Bronchial epithelial cell (primary cell): Measurements from ENCODE around the gene ASPM. TPM values are rescaled to one million over a fixed set of nuclear protein-coding genes. Genes with fewer than 3 reads are reported as not detected.
A peak's percentile ranks its signal among the peaks of the same experiment; 100 is the strongest.

Source experiments
- DNase-seq: peaks from one replicate; pipeline ENCODE4 v3.0.0-alpha.2; 2010; ENCODE audit warnings: low read depth
- FAIRE-seq: peaks from 2 replicates; lab custom pipeline; 2011; peaks lifted over from hg19 to GRCh38; lab: Jason Lieb, UNC
- H3K27me3 ChIP-seq: 2 replicates; pipeline ENCODE4 v1.5.1; 2011; ENCODE audit warnings: low read length; ENCODE audit not compliant: control insufficient read depth, insufficient read depth
- H3K36me3 ChIP-seq: 2 replicates; pipeline ENCODE4 v1.5.1; 2011; ENCODE audit warnings: low read length; ENCODE audit not compliant: control insufficient read depth, insufficient read depth
- H3K4me3 ChIP-seq: 2 replicates; pipeline ENCODE4 v1.5.1; 2011; ENCODE audit warnings: mild to moderate bottlenecking, low read depth, low read length, control low read depth
- total RNA-seq: library from RNA; depleted of rRNA; stranded (reverse); fragments of >200 nt; gene quantifications from 2 replicates; pipeline ENCODE4 v1.2.1, GENCODE V29; 2014
- TF ChIP-seq, protein P1 (sequence below): IDR thresholded peaks from 2 replicates; pipeline ENCODE4 v1.5.1; 2011; ENCODE audit warnings: mild to moderate bottlenecking, moderate library complexity, low read length, control low read depth, inconsistent platforms; ENCODE audit not compliant: insufficient read depth, severe bottlenecking

The ASPM gene
- total RNA-seq, 1 donor from 2014 or later, result 0.26 TPM

DNA sequence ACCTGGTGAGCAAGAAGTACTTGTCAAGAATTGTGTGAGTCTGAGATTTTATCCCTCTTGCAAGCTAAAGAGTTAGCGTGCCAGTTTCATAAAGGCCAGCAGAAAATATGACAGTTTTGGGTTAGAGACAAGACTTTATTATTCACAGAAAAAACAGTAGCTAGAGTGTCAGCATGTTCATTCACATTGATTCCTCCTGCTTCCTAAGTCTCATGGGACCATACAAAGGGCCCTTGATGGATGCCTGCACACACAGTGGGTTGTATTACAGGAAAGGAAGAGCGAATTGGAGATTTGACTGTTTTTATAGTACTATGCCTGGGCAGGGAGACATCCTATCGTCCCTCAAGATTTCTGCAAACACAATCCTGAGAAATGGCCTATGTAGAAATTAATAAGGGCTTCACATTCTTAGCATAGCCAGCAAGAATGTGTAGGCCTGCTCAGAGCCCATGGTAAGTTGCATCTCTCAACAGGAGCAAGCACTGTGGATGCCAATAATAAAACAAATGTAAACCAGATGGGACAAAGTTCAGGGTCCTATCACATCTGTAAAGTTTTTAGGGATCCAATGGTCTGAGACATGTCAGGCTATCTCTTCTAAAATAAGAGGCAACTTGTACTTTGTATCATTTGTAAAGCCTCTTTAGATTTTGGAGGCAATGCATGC lies 4.0 kb upstream of the ASPM start:
- H3K4me3 ChIP-seq, result no peak overlapping the region
- no peak for FAIRE-seq
- no peaks in the 10 kb centered on the region for H3K27me3 ChIP-seq
- no peak for DNase-seq
- TF ChIP-seq, protein P1, sequence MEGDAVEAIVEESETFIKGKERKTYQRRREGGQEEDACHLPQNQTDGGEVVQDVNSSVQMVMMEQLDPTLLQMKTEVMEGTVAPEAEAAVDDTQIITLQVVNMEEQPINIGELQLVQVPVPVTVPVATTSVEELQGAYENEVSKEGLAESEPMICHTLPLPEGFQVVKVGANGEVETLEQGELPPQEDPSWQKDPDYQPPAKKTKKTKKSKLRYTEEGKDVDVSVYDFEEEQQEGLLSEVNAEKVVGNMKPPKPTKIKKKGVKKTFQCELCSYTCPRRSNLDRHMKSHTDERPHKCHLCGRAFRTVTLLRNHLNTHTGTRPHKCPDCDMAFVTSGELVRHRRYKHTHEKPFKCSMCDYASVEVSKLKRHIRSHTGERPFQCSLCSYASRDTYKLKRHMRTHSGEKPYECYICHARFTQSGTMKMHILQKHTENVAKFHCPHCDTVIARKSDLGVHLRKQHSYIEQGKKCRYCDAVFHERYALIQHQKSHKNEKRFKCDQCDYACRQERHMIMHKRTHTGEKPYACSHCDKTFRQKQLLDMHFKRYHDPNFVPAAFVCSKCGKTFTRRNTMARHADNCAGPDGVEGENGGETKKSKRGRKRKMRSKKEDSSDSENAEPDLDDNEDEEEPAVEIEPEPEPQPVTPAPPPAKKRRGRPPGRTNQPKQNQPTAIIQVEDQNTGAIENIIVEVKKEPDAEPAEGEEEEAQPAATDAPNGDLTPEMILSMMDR, result no peak
- no peaks in the 10 kb centered on the region for H3K36me3 ChIP-seq

GRCh38 chr1:197149340-197149739 lies 2.9 kb upstream of the ASPM start:
- Histone ChIP-seq H3K36me3 (no peaks in the 10 kb centered on the region), H3K4me3 (no peak overlapping the region), H3K27me3 (no peaks in the 10 kb centered on the region)
- TF ChIP-seq, protein P1, result no peak
- FAIRE-seq (no peak), DNase-seq (no peak)

- Histone ChIP-seq H3K36me3 (no peaks in the 10 kb centered on the region), H3K4me3 (peak overlapping the region; percentile 76), H3K27me3 (no peaks in the 10 kb centered on the region)
- FAIRE-seq, result no peak
- TF ChIP-seq, protein P1, result no peak
- DNase-seq, result peak; percentile 11
Measured at GRCh38 chr1:197145446-197146024, 934 bp downstream of the ASPM start.

DNA sequence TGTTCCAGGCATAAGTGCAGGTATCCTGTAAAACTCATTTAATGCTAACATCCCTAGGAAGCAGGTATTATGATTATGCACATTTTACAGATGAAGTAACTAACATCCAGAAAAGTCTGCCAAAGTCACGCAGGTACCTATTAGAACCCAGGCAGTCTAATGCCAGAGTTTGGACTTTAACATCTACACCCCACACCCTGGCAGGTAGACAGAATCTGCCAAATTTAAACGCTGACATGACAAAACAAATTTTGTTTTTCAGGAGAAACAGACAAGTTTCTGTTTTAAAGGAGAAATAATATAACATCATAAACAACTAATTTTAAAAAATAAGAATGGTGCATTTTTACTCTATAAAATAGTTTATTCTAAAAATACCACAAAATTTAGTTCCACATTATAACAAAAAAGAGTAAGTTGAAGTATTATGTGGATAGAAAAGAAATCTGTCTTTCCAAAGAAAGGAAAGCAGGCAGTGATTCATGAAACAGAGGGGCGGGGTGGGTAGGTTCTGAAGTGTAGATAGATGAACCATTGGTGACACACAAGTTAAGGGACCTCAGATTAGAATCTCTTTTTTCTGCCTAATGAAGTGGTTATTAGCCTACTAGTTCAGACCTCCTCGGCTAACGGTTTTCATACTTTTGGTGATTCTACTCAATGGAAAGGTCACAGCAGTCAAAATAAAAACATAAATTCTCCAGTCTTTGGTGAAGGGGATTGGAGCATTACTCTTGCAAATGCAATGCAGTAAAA lies 1.7 kb downstream of the ASPM start:
- TF ChIP-seq, protein P1, result no peak
- DNase-seq (peak; percentile 47), FAIRE-seq (no peak)
- Histone ChIP-seq H3K36me3 (no peaks in the 10 kb centered on the region), H3K27me3 (no peaks in the 10 kb centered on the region), H3K4me3 (peak overlapping the region; percentile 0)

DNA sequence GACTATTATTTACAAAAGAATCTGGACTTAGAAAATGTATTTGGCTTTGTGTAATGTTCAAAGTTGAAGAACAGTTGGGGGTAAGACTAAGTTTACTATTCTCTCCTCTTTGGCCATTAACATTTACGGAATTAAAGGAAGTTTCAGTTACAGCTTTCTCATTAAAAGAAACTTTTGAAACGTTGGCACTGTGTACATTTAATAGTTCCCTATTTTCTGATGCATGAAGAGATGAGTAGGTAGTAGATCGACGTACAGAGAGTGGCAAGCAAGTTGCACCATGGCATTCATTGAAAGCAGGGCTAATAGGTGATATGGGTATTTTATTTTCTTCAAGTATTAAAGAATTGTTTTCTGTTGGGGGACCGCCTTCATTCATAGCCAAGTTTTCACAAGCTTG lies 3.2 kb downstream of the ASPM start:
- FAIRE-seq (no peak), DNase-seq (no peak)
- TF ChIP-seq, protein P1, result no peak
- H3K4me3 ChIP-seq, result no peak overlapping the region
- no peaks in the 10 kb centered on the region for H3K36me3 ChIP-seq
- H3K27me3 ChIP-seq, result no peaks in the 10 kb centered on the region
